NCI-H510A (cell line): Measurements from ENCODE around the gene C11orf71.

Source experiments
- DNase-seq: peaks from one replicate; lab custom pipeline; 2025; lab: John Stamatoyannopoulos, UW

The C11orf71 gene

GRCh38 chr11:114399490-114400215 is 658 bp downstream of the C11orf71 start:
- peak; percentile 53 for DNase-seq

DNA sequence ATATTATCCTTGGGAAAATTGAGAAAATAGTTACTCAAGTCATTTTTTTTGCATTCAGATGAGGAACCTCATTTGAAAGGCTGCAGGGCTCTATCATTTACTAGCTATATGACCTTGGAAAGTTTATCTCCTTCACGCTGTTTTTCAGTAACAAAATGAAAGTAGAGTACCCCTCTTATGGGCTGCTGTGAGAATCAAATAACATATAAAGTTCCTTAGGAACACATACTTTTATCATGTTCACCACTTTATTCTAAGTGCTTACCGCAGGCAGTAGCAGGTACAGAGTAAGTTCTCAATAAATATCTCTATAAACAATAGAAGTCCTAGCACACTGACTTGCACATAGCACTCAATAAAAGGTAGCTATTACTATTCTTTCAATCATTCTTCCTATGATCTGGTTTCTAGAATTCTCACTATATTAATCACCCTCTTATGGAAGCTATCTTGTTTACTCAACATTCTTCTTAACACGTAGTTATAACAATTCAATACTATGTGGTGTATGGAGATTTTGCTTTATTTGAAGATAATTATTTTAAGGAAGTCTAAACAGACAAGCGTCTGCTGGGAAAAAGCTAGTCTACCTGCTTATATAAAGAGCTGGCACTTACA is 1.9 kb downstream of the C11orf71 start:
- DNase-seq, result no peak

GRCh38 chr11:114397349-114397982 is 2.8 kb downstream of the C11orf71 start:
- no peak for DNase-seq

DNA sequence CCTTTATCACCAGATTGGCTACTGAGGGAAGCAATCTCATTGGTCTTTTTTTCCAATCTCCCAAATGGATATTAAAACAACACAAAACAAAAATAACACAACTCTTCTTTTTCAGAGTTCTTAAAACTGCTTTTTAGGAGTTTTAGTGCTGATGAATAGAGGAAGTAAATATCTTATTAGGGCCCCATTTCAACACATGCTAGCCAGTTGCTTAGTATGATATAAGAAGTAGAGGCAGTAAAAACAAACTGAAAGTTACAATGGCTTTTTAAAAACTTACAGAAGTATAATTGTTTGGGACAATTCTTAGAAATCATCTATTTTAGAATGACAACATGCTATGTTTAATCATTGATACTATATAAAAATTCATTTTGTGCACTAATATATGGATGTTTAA is 3.4 kb downstream of the C11orf71 start:
- no peak for DNase-seq

DNA sequence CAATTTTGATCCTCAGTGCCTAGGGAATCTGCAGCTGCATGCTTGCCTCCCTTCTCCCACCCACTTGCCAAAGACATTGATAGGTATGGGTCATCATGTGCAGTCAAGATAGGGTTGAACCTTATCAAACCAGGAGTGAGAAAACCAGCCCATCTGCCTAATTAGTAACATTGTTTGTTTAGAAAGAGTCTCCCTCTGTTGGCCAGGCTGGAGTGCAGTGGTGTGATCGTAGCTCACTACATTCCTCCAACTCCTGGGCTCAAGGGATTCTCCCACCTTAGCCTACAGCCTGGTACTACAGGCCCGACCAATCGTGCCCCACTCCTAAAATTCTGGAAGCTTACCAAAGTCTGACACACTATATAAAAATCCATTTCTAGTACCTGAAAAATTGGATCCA is 4.6 kb downstream of the C11orf71 start:
- no peak for DNase-seq

DNA sequence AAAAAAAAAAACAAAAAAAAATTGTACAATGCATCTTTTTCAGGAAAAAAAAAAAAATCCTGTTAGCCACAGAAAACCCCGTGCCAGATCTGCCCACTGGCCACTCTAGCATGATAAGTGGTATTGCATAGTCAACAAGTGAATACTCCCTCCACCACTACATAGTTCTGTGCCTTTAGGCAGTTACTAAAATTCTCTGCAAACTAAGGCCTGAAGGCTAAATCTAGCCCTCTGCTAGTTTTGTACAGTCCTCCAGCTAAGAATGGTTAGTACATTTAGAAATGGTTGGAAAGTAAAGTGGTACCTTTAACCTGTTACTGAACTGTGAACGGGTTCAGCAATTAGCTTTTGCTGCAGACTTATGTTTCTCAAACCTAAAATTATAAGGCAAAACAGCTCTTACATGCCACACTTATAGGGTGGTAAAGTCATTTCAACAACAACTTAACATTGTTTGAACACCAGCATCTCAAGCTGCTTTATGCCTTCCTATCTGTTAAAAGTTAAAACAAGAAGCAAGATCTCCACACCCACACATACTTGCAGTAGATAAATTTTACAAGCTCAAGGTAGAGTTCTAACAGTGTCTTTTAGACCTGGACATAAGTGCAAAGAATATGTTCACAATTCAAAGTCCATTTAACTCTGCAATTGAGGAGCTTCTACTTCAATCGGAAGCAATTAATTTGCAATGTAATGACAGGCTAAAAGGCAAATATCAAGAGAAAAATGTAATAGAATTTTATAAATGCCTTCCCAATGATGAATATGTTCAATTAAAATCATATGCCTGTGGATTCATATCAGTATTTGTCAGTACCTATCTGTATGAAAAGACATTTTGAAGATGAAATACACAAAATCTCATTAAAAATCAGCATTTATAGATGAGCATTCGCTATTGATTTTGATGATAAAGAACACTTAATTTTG is 7.3 kb downstream of the C11orf71 start:
- no peak for DNase-seq

- no peak for DNase-seq
These were observed 13.8 kb downstream of the C11orf71 start for GRCh38 chr11:114386545-114386944.

DNA sequence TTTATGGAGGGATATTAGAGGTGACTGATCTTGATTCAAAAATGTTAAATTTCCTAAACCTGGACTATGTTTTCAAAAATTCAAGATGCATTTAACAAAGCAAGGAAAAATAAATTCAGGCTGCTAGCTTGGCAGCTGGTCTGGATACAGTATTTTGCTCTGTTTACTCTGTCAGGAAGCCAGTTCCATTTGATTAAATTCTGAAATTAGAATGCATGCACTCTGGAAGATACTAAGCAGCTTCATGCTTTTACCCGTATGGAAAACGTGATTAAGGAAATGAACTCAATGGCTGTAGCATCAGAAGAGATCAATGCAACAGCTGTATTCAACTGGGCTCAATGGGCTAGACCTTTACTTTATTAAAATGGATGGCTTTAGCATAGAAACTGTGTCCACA is 14.2 kb downstream of the C11orf71 start:
- no peak for DNase-seq

DNA sequence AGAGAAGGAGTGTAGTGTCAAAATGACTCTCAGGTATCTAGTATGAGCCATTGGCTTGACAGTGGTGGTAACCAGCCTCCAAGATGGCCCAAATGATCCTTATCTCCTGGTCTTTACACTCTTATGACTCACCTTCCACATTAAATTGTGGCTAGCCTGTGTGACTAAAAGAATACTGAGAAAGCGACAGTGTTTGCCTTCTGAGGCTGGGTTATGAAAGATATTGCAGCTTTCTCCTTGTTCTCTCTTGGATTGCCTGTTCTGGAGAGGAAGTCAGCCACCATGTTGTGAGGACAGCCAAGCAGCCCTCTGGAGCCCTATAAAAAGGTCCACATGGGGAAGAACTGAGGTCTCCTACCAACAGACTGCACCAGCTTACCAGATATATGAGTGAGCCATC is 15.8 kb downstream of the C11orf71 start:
- no peak for DNase-seq

DNA sequence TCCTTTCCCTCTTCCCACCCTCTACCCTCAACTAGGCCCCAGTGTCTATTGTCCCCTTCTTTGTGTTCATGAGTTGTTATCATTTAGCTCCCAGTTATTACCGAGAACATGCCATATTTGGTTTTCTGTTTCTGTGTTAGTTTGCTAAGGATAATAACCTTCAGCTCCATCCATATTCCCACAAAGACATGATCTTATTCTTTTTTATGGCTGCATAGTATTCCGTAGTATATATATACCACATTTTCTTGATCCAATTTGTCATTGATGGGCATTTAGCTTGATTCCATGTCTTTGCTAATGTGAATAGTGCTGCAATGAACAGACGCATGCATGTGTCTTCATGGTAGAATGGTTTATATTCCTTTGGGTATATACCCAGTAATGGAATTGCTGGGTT is 17.8 kb downstream of the C11orf71 start:
- no peak for DNase-seq

DNA sequence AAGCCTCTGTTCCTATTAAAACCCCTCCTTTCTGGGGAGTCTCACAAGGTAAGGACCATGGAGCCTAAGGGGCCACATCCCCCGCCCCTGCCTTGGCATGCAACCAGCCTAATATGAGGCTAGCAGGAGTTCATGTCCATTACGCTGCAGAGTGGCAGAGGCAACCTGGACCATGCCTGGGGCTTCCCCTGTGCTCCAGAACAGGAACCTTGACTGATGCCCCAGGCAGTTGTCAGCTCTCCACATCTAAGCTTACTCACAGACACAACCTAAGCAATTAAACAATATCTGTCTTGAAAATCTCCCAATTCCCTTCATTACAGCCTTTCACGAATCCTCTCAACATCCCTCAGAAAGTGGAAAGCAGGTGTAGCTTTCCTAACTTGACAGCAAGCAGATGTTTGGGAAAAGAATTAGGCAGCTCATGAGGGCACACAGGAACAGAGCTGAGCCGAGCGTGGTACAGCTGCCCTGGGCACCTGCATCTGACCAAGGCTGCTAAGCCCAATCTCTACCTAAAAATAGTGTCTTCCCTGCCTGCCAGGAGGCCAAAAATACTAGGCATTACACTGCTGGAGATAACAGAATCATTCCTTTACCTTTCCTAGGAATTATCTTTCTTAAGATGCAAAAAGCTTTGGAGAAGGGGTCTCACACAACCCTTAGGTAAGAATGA is 20.8 kb downstream of the C11orf71 start:
- DNase-seq, result no peak

GRCh38 chr11:114377612-114378267 is 22.6 kb downstream of the C11orf71 start:
- DNase-seq, result no peak

GRCh38 chr11:114375052-114375451 is 25.3 kb downstream of the C11orf71 start:
- no peak for DNase-seq

GRCh38 chr11:114368918-114369680 is 31.2 kb downstream of the C11orf71 start:
- no peak for DNase-seq

DNA sequence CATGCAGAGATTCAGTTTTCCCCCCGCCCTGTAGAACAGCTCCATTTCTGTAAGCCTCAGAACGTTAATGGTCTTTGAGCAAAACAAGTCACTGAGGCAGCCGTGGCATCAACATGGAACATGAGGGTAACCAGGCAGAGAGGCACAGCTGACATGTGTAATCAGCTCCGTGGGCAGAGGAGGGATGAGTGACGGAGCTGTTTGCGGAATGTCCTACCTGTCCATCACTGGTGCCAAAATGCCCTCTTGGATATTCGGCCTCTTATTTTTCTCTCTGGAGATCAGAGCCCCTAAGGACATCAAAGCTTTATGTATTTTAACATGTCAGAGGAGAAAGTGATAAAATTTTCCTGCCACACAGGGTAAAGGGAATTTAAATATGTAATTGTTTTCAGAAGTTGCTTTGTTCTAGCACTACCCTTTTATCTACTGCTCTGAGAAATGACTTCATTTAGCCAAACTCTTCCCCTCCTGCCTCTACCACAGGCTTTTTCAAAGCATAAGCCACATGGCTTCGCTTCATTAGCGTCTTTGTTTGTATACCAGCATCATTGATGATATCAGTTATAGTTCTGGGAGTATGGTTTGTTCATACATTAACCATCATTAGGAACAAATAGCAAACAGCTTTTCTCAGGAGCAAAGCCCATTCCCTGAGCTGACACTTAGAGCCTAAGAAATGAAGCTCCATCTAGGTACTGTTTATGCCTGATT is 32.9 kb downstream of the C11orf71 start:
- DNase-seq, result no peak

DNA sequence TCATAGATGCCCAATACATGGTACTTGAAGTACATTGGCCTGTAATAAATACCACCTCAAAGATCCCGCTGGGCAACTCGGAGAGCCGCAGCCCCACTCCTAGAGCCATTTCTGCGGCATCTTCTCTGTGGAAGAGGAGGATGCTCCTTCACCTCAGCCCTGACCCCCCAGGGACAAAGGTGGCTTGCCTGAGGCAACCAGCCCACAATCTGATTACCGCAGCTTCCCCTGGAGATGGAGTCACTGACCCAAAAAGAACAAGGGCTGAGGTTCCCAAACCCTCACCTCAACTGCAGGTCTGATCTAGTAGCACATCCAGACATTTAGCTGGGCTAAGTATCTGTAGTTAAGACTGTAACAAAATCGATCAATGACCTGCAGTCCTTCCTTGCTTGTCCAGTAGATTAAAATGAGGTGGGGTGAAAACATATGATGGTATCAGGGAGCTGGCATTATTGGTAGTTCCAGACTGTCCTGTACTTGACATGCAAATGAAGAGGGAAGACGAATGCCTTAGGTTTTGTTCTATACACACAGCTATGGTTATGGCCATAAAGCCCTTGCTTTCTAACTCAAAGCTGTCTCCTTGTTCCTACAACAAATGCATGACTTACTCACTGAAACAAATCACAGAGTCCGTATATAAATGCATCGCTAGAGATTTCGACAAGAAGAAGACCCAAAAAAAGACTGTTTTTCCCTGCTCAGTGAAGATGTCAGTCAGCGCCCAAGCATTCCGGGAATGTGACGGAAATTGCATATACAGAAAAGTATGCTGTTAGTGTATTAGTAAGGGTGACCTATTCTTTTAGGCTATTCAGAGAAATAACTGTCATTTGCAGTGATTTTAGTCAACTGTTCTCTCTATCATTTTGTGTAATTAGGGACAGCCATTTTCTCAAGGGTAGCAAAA is 33.7 kb downstream of the C11orf71 start:
- no peak for DNase-seq

GRCh38 chr11:114362958-114363357 is 37.4 kb downstream of the C11orf71 start:
- no peak for DNase-seq

- no peak for DNase-seq
These were observed 38.0 kb downstream of the C11orf71 start for GRCh38 chr11:114362326-114362725.

DNA sequence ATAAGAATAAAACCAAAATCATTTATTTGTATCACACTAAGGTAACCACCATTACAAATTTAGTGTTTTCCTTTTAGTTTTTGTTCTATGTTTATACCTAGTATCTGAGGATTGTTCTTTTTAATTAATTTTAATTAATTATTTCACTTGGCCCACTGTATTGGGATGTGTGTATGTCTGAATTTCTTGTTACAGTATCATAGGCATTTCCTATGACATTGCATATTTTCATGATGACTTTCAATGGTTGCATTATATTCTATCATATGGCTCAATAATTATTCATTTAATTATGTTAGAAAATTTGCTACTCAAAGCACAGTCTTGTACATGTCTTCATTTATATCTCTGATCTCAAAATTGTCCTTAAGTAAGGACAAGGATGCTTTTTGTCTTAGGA is 41.0 kb downstream of the C11orf71 start:
- no peak for DNase-seq
